Measurements from ENCODE around the gene CTPS1.

Gene CTPS1

DNA sequence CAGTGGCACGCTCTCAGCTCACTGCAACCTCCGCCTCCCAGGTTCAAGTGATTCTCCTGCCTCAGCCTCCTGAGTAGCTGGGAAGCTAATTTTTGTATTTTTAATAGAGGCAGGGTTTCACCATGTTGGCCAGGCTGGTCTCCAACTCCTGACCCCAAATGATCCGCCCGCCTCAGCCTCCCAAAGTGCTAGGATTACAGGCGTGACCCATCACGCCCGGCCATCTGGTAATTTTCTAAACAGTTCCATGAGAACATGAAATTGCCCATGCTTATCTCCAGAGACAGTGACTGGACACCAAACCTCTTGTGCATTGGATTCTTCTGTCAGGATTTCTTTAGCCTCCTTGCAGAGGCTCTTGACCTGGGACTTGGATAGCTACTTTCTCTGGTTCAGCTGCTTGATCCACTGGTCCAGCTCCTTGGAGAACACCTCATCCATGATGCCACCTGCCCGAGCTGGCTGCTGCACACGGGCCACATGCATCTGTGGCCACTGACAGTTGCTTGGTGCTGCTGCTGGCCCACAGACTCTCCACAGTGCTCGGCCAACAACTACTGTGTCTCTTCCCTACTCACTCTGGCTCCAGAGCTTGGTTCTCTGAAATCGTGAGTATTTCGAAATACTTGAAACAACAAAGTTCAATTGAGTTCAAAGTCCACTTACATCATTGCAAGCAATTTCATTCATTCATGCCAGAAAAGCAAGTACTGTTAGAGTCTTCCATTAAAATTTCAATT is 40.0 kb upstream of the CTPS1 start:
- H3K4me3 ChIP-seq (replicated peaks; ENCODE audit: low read depth, low read length): no peak overlapping the region
- peak; percentile 90 for DNase-seq (ENCODE audit: low read depth)
- TF ChIP-seq, protein P1, sequence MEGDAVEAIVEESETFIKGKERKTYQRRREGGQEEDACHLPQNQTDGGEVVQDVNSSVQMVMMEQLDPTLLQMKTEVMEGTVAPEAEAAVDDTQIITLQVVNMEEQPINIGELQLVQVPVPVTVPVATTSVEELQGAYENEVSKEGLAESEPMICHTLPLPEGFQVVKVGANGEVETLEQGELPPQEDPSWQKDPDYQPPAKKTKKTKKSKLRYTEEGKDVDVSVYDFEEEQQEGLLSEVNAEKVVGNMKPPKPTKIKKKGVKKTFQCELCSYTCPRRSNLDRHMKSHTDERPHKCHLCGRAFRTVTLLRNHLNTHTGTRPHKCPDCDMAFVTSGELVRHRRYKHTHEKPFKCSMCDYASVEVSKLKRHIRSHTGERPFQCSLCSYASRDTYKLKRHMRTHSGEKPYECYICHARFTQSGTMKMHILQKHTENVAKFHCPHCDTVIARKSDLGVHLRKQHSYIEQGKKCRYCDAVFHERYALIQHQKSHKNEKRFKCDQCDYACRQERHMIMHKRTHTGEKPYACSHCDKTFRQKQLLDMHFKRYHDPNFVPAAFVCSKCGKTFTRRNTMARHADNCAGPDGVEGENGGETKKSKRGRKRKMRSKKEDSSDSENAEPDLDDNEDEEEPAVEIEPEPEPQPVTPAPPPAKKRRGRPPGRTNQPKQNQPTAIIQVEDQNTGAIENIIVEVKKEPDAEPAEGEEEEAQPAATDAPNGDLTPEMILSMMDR (IDR thresholded peaks at IDR 0.05; ENCODE audit: low read length, missing control alignments): no peak

DNA sequence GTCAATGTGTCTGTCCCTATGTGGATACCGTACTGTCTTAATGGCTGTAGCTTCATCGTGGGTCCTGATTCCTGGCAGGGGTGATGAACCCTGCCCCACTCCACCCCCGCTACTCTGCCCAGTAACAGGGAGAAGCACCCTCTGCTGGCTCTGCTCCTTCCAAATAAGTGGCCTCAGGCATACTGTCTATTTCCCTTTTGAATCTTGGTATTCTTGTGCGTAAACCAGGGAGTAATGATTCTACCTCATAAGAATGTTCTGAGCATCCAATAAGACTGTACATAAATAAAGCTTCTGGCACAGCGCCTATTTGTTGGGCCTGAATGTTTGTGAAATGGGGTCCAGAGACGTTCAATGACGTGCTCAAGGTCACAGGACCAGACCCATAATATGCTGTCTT is 35.2 kb upstream of the CTPS1 start:
- H3K4me3 ChIP-seq (replicated peaks; ENCODE audit: low read depth, low read length): no peak overlapping the region
- TF ChIP-seq, protein P1 (IDR thresholded peaks at IDR 0.05; ENCODE audit: low read length, missing control alignments): peak; percentile 29
- peak; percentile 97 for DNase-seq (ENCODE audit: low read depth)

DNA sequence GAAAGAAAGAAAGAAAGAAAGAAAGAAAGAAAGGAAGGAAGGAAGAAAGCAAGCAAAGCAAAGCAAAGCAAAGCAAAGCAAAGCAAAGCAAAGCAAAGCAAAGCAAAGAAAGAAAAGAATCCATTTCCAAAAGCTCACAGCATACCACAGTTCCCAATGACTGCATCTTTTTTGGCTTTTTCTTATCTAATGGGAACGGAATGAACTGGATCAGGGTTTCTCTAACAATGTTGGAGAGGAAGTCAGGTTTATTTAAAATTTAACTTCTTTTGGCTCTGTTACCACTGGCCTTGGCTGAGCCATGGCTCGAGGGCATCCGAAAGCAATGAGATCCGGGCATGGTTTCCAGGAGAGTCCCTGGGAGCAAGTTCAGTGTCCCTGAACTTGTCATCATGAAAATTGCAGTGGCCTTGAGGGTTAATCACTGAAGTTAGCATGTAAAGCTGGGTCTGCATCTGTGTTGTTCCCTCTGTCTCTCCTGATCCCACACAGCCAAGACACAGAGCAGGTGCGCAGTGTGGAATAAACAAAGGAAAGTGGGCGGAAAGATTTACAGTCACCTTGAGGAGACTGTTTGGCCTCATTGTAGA is 34.6 kb upstream of the CTPS1 start:
- TF ChIP-seq, protein P1 (IDR thresholded peaks at IDR 0.05; ENCODE audit: low read length, missing control alignments): no peak
- peak; percentile 72 for DNase-seq (ENCODE audit: low read depth)
- H3K4me3 ChIP-seq (replicated peaks; ENCODE audit: low read depth, low read length): no peak overlapping the region

DNA sequence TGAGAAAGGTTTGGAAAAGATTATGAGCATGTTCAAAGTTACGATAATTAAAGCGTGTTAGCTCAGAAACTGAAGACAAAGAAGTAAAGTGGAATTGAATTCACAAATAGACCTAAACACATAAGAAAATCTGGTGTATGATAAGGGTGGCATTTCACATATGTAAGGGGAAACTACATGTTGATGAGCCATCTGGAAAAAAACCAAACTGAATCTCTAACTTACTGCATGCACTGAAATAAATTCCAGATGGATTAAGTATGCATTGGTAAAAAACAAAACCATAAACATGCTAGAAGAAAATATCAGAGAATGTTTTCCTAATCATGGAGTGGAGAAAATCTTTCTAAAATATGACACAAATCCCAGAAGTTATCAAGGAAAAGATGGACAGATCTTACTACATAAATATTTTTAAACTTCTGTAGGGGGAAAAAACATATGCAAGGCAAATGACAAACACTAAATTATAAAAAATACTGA is 34.0 kb upstream of the CTPS1 start:
- peak; percentile 41 for DNase-seq (ENCODE audit: low read depth)
- TF ChIP-seq, protein P1 (IDR thresholded peaks at IDR 0.05; ENCODE audit: low read length, missing control alignments): no peak
- H3K4me3 ChIP-seq (replicated peaks; ENCODE audit: low read depth, low read length): no peak overlapping the region

DNA sequence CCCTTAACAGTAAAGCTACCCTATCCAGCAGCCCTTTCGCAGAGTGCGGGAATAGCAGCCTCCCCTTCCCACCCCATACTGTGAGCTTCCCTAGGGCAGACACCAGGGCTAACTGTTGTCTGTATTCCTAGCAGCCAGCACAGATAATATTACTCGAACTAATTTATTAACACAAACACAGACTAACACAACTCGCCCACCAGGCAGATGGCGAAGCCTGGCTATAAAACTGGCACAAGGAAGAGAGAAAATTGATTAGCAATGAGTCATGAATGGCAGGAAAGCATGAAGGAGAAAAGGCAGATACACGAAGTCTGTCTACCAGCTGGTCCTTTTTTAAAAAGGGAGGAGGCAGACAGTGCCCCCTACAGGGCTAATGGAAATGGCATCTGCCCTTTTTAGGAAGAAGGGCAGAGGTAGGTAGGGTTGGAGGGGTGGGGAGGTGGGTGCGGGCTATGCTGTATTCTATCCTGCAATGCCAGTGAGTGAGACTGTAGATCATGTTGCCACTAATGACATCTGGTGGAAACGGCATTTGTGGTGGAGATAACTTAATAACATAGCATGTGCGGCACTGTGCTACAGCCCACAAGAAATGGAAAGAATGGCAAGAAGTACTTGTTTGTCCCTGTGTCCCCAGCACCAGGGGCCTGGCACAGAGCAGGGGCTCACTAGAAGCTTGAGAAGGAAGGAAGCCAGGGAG is 30.6 kb upstream of the CTPS1 start:
- peak; percentile 80 for DNase-seq (ENCODE audit: low read depth)
- H3K4me3 ChIP-seq (replicated peaks; ENCODE audit: low read depth, low read length): no peak overlapping the region
- TF ChIP-seq, protein P1 (IDR thresholded peaks at IDR 0.05; ENCODE audit: low read length, missing control alignments): peak; percentile 79

DNA sequence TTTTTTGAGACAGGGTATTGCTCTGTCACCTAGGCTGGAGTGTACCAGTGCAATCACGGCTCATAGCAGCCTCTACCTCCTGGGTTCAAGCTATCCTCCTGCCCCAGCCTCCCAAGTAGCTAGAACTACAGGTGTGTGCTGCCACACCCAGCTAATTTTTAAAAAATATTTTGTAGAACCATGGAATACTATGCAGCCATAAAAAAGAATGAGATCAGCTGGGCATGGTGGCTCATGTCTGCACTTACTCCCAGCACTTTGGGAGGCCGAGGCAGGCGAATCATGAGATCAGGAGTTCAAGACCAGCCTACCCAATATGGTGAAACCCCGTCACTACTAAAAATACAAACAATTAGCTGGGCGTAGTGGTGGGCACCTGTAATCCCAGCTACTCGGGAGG is 29.9 kb upstream of the CTPS1 start:
- DNase-seq (ENCODE audit: low read depth): no peak
- TF ChIP-seq, protein P1 (IDR thresholded peaks at IDR 0.05; ENCODE audit: low read length, missing control alignments): no peak
- no peak overlapping the region for H3K4me3 ChIP-seq (replicated peaks; ENCODE audit: low read depth, low read length)

Measured in fibroblast of pulmonary artery (primary cell).